Endothelial cell of umbilical vein (primary cell): ENCODE results near the gene NDUFB7.

Experiments
- EZH2 ChIP-seq: IDR thresholded peaks from 2 replicates; pipeline ENCODE4 v1.6.1; 2012; ENCODE audit warnings: borderline replicate concordance, low read depth, mild to moderate bottlenecking, moderate library complexity, low read length, inconsistent platforms; ENCODE audit not compliant: severe bottlenecking
- FOS ChIP-seq: IDR thresholded peaks from 2 replicates; pipeline ENCODE4 v1.6.1; 2011; ENCODE audit warnings: mild to moderate bottlenecking, low read length, moderate library complexity, borderline replicate concordance; ENCODE audit not compliant: insufficient read depth
- GATA2 ChIP-seq: IDR thresholded peaks from 2 replicates; pipeline ENCODE4 v1.7.0; 2011; ENCODE audit warnings: low read depth, mild to moderate bottlenecking, moderate library complexity, mixed read lengths, low read length; ENCODE audit not compliant: insufficient read length, insufficient read depth
- JUN ChIP-seq: IDR thresholded peaks from 2 replicates; pipeline ENCODE4 v1.6.1; 2011; ENCODE audit warnings: borderline replicate concordance, low read depth; ENCODE audit not compliant: insufficient read length, insufficient read depth
- POLR2A ChIP-seq: IDR thresholded peaks from 2 replicates; pipeline ENCODE4 v1.6.1; 2012; ENCODE audit warnings: low read depth, mild to moderate bottlenecking, control low read depth, low read length
- POLR2AphosphoS5 ChIP-seq: IDR thresholded peaks from 2 replicates; pipeline ENCODE4 v1.6.1; 2012; ENCODE audit warnings: low read depth, mild to moderate bottlenecking, control low read depth, low read length, moderate library complexity; ENCODE audit not compliant: insufficient read depth
- TF ChIP-seq, protein P1 (sequence below), 2 donors: IDR thresholded peaks; 1 replicate in 1 of 2; 2 replicates in 1 of 2; pipeline ENCODE4 v1.5.1; 2011; ENCODE audit warnings: low read length in 2 of 2, mild to moderate bottlenecking in 2 of 2, moderate library complexity in 2 of 2, control low read depth in 1 of 2, inconsistent platforms in 1 of 2, low read depth in 1 of 2; ENCODE audit not compliant: insufficient read depth in 1 of 2; ENCODE audit errors: extremely low read depth in 1 of 2
- TF ChIP-seq, protein P2 (sequence below): IDR thresholded peaks from 2 replicates; pipeline ENCODE4 v1.6.1; 2011; ENCODE audit not compliant: insufficient read depth, insufficient read length

DNA sequence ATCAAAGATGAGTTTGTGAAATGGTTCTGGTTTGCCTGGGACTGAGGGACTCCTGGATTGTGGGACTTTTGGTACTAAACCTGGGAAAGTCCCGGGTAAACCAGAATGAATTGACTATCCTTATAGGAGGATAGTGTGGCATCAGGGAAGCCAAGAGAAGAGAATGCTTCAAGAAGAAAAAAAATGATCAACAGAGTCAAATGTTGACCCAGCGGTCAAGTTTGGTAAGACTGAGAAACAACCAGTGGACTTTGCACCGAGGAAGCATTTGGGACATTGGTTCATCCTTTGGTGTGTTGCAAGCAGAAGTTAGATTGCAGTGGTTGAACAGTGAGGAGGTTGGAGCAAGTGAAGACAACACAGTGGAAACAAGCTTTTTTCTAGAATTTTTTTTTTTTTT is 44.5 kb upstream of the NDUFB7 start:
- TF ChIP-seq, protein P1, sequence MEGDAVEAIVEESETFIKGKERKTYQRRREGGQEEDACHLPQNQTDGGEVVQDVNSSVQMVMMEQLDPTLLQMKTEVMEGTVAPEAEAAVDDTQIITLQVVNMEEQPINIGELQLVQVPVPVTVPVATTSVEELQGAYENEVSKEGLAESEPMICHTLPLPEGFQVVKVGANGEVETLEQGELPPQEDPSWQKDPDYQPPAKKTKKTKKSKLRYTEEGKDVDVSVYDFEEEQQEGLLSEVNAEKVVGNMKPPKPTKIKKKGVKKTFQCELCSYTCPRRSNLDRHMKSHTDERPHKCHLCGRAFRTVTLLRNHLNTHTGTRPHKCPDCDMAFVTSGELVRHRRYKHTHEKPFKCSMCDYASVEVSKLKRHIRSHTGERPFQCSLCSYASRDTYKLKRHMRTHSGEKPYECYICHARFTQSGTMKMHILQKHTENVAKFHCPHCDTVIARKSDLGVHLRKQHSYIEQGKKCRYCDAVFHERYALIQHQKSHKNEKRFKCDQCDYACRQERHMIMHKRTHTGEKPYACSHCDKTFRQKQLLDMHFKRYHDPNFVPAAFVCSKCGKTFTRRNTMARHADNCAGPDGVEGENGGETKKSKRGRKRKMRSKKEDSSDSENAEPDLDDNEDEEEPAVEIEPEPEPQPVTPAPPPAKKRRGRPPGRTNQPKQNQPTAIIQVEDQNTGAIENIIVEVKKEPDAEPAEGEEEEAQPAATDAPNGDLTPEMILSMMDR (IDR thresholded peaks at IDR 0.05; ENCODE audit: extremely low read depth in 1 of 2, insufficient read depth in 1 of 2, low read depth in 1 of 2, low read length in 2 of 2): no peak
- TF ChIP-seq EZH2 (no peak), POLR2A (no peak), POLR2AphosphoS5 (no peak), GATA2 (no peak), FOS (no peak), JUN (no peak)
- TF ChIP-seq, protein P2, sequence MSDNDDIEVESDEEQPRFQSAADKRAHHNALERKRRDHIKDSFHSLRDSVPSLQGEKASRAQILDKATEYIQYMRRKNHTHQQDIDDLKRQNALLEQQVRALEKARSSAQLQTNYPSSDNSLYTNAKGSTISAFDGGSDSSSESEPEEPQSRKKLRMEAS: no peak
